OCI-LY1 (cell line): ENCODE data around the gene CFAP58.

Experiments
- CTCF ChIP-seq: fragments of 200-600 bp; sonication (generic), shearing (Covaris generic); IDR thresholded peaks from 2 replicates; pipeline ENCODE4 v1.5.1; 2017; ENCODE audit warnings: mild to moderate bottlenecking, antibody characterized with exemption, low read length, moderate library complexity, mixed read lengths
- EZH2 ChIP-seq: fragments of 200-600 bp; sonication (generic), shearing (Covaris generic); IDR thresholded peaks from 2 replicates; pipeline ENCODE4 v1.8.0; 2017; ENCODE audit warnings: borderline replicate concordance, mixed run types, mild to moderate bottlenecking, antibody characterized with exemption, low read length, moderate library complexity, mixed read lengths

GRCh38 chr10:104330168-104331110, 23.2 kb upstream of the CFAP58 start:
- no peak for TF ChIP-seq CTCF
- no peak for TF ChIP-seq EZH2
